Endothelial cell of umbilical vein (primary cell): Measurements from ENCODE around the gene MED27. TPM values are rescaled to one million over a fixed set of nuclear protein-coding genes. Genes with fewer than 3 reads are reported as not detected.

Experiments used
- BruUV-seq: library from RNA; stranded (reverse); fragments of 400-500 nt; replicated peaks from 2 replicates; lab custom pipeline; 2021; lab: Mats Ljungman, UMichigan
- CTCF ChIA-PET: fragments of 300-600, 350-600 bp; sonication (Branson Sonifier 250); formaldehyde crosslinking; loops from one replicate; lab custom pipeline; 2021; ENCODE audit warnings: antibody characterized with exemption, inconsistent platforms; lab: Charles Lee
- POLR2A ChIA-PET: fragments of 300-600, 350-600 bp; sonication (Branson Sonifier 250); formaldehyde crosslinking; loops from one replicate; lab custom pipeline; 2021; ENCODE audit warnings: antibody characterized with exemption, inconsistent platforms; lab: Charles Lee
- DNase-seq: peaks from one replicate; pipeline ENCODE4 v3.0.0-alpha.2; 2011; ENCODE audit warnings: low read depth, low spot score
- FAIRE-seq: peaks from 2 replicates; lab custom pipeline; 2011; peaks lifted over from hg19 to GRCh38; lab: Jason Lieb, UNC
- H2AFZ ChIP-seq: 2 replicates; pipeline ENCODE4 v1.6.0; 2012; ENCODE audit warnings: low read depth, low read length, control low read depth, inconsistent platforms
- H3K27ac ChIP-seq: 2 replicates; pipeline ENCODE4 v1.5.1; 2011; ENCODE audit warnings: low read depth, mild to moderate bottlenecking, control low read depth, low read length, moderate library complexity; ENCODE audit not compliant: insufficient read depth
- H3K27me3 ChIP-seq, 2 experiments: 2 replicates each; pipeline versions ENCODE4 v1.6.0 to v1.6.1; 2011; ENCODE audit warnings: low read length in 2 of 2, mixed read lengths in 1 of 2; ENCODE audit not compliant: control insufficient read depth in 2 of 2, insufficient read depth in 2 of 2
- H3K36me3 ChIP-seq, 2 experiments: 2 replicates in 1 of 2; 3 replicates in 1 of 2; pipeline ENCODE4 v1.5.1; 2011; ENCODE audit warnings: low read length in 2 of 2, mild to moderate bottlenecking in 1 of 2, moderate library complexity in 1 of 2; ENCODE audit not compliant: control insufficient read depth in 2 of 2, insufficient read depth in 2 of 2; ENCODE audit errors: extremely low read depth in 1 of 2
- H3K4me1 ChIP-seq: 3 replicates; pipeline ENCODE4 v1.5.1; 2011; ENCODE audit warnings: mild to moderate bottlenecking, low read length; ENCODE audit not compliant: control insufficient read depth, insufficient read depth; ENCODE audit errors: extremely low read depth
- H3K4me2 ChIP-seq: 2 replicates; pipeline ENCODE4 v1.6.1; 2011; ENCODE audit warnings: low read length, control low read depth, mixed read lengths; ENCODE audit not compliant: insufficient read depth
- H3K4me3 ChIP-seq, 3 experiments: fragments of 200-600 bp in 1 of 3; sonication (generic), shearing (Covaris generic) in 1 of 3; replicated peaks in 1 of 3; 2 replicates each; pipeline ENCODE4 v1.5.1; 2011 to 2016; ENCODE audit warnings: control low read depth in 3 of 3, low read length in 3 of 3, mild to moderate bottlenecking in 2 of 3, inconsistent platforms in 1 of 3, low read depth in 1 of 3, moderate library complexity in 1 of 3; ENCODE audit not compliant: insufficient read depth in 1 of 3
- H3K79me2 ChIP-seq: 2 replicates; pipeline ENCODE4 v1.6.0; 2012; ENCODE audit warnings: low read length, inconsistent platforms; ENCODE audit not compliant: control insufficient read depth, insufficient read depth
- H3K9ac ChIP-seq: replicated peaks from 2 replicates; pipeline ENCODE3; 2011; ENCODE audit warnings: low read length, control low read depth; ENCODE audit not compliant: insufficient read depth; ENCODE audit errors: extremely low read depth
- H3K9me1 ChIP-seq: replicated peaks from 3 replicates; pipeline ENCODE4 v1.6.0; 2011; ENCODE audit warnings: mild to moderate bottlenecking, low read length; ENCODE audit not compliant: control insufficient read depth, insufficient read depth; ENCODE audit errors: extremely low read depth
- H3K9me3 ChIP-seq: replicated peaks from 2 replicates; pipeline ENCODE4 v1.5.1; 2012; ENCODE audit warnings: low read length, inconsistent platforms; ENCODE audit not compliant: control insufficient read depth, insufficient read depth
- H4K20me1 ChIP-seq: replicated peaks from 2 replicates; pipeline ENCODE3; 2011; ENCODE audit warnings: mild to moderate bottlenecking, low read length; ENCODE audit not compliant: control insufficient read depth, insufficient read depth; ENCODE audit errors: extremely low read depth
- EZH2 ChIP-seq: IDR thresholded peaks from 2 replicates; pipeline ENCODE4 v1.6.1; 2012; ENCODE audit warnings: borderline replicate concordance, low read depth, mild to moderate bottlenecking, moderate library complexity, low read length, inconsistent platforms; ENCODE audit not compliant: severe bottlenecking
- FOS ChIP-seq: IDR thresholded peaks from 2 replicates; pipeline ENCODE4 v1.6.1; 2011; ENCODE audit warnings: mild to moderate bottlenecking, low read length, moderate library complexity, borderline replicate concordance; ENCODE audit not compliant: insufficient read depth
- GATA2 ChIP-seq: IDR thresholded peaks from 2 replicates; pipeline ENCODE4 v1.7.0; 2011; ENCODE audit warnings: low read depth, mild to moderate bottlenecking, moderate library complexity, mixed read lengths, low read length; ENCODE audit not compliant: insufficient read length, insufficient read depth
- JUN ChIP-seq: IDR thresholded peaks from 2 replicates; pipeline ENCODE4 v1.6.1; 2011; ENCODE audit warnings: borderline replicate concordance, low read depth; ENCODE audit not compliant: insufficient read length, insufficient read depth
- MYC ChIP-seq: IDR thresholded peaks from one replicate; pipeline ENCODE4 v1.6.1; 2011; ENCODE audit warnings: mild to moderate bottlenecking, low read depth, low read length
- POLR2A ChIP-seq: IDR thresholded peaks from 2 replicates; pipeline ENCODE4 v1.6.1; 2012; ENCODE audit warnings: low read depth, mild to moderate bottlenecking, control low read depth, low read length
- POLR2AphosphoS5 ChIP-seq: IDR thresholded peaks from 2 replicates; pipeline ENCODE4 v1.6.1; 2012; ENCODE audit warnings: low read depth, mild to moderate bottlenecking, control low read depth, low read length, moderate library complexity; ENCODE audit not compliant: insufficient read depth
- dilution Hi-C: fragments of 300-500 bp; cut with MboI; formaldehyde crosslinking; loops from one replicate; pipeline ENCODE4 v1.15.0; 2019; ENCODE audit warnings: low sequenced_read_pairs; ENCODE audit not compliant: extremely low pct_ligation_motif_present
- intact Hi-C: fragments of 100-400 bp; cut with micrococcal nuclease; formaldehyde crosslinking; loops from one replicate; pipeline ENCODE4 v1.10.0; 2022
- polyA plus RNA-seq, 4 experiments: library from polyadenylated mRNA; depleted of rRNA in 3 of 4; stranded (reverse) in 3 of 4; unstranded in 1 of 4; fragments of >200 nt; gene quantifications; 2 replicates each; pipeline versions ENCODE4 v1.2.1 to v1.2.3, GENCODE V29; 2011 to 2012; ENCODE audit warnings: missing spikeins in 1 of 4
- total RNA-seq: library from RNA; stranded (reverse); gene quantifications from 2 replicates; pipeline ENCODE4 v1.2.3, GENCODE V29; 2021
- TF ChIP-seq, protein P1 (sequence below): IDR thresholded peaks from 2 replicates; pipeline ENCODE4 v1.6.1; 2011; ENCODE audit not compliant: insufficient read depth, insufficient read length
- TF ChIP-seq, protein P2 (sequence below), 2 donors: IDR thresholded peaks; 1 replicate in 1 of 2; 2 replicates in 1 of 2; pipeline ENCODE4 v1.5.1; 2011; ENCODE audit warnings: low read length in 2 of 2, mild to moderate bottlenecking in 2 of 2, moderate library complexity in 2 of 2, control low read depth in 1 of 2, inconsistent platforms in 1 of 2, low read depth in 1 of 2; ENCODE audit not compliant: insufficient read depth in 1 of 2; ENCODE audit errors: extremely low read depth in 1 of 2

Gene MED27
- total and polyA plus RNA-seq, 2 donors (not counting 3 experiments of a cell fraction or from before 2014, with no cell fraction given): 27.9 to 47.8 TPM

DNA sequence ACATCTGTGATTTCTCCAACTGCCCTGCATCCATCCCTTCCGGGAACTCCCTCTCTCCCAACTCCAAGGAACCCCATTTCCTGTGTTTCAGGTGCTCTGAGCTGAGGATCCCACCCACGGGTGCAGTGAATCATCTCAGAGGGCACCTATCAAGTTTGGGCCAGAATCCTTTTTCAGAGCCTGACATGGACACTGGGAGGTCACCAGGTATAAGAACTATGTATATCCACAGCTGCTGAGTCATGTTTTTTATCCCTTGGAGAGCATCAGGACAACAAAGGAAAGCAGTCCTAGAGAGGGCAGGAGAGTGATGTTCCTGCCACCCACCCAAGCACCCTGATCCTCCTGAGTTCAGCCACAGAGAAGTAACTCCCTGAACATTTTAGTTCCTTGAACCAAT, 3.8 kb downstream of the MED27 start:
- dilution Hi-C loops: no loop called here
- no peak overlapping the region for H3K4me2 ChIP-seq
- no peaks in the 10 kb centered on the region for H3K9me1 ChIP-seq
- DNase-seq (no peak), FAIRE-seq (no peak)
- H3K36me3 ChIP-seq: no peaks in the 10 kb centered on the region
- no peaks in the 10 kb centered on the region for H4K20me1 ChIP-seq
- no peak overlapping the region for H3K4me3 ChIP-seq
- POLR2A ChIA-PET: no interaction called here
- no TSS peak for BruUV-seq
- peaks cover 51% of the 10 kb centered on the region for H3K79me2 ChIP-seq
- no peaks in the 10 kb centered on the region for H3K27me3 ChIP-seq
- no peak overlapping the region for H2AFZ ChIP-seq
- H3K9ac ChIP-seq: no peak overlapping the region
- no peak for TF ChIP-seq JUN
- TF ChIP-seq FOS: no peak
- TF ChIP-seq MYC: no peak
- intact Hi-C loops: no loop called here
- no peak overlapping the region for H3K27ac ChIP-seq
- H3K4me1 ChIP-seq: peaks cover 11% of the 10 kb centered on the region
- CTCF ChIA-PET: no interaction called here
- no peaks in the 10 kb centered on the region for H3K9me3 ChIP-seq

DNA sequence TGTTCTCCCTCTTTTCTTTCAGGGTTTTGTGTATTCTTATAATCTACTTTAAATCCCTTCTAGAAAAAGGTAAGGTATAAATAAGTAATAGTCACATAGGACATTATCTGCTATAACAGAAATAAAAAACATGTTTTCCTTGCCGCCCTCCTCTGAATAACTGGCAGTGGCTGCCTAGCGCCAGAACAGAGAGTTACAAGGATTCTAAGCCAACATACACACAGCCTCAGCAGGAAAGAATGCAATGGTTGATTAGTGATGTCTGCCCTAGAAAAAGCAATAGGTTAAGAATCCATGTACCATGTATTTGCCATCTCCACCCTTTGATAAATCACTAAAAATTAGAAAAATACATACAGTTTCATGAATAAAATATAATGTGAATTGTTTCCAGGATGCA, 4.9 kb downstream of the MED27 start:
- FAIRE-seq: no peak

More for the DNA sequence above, 4.9 kb downstream of the MED27 start:
- Histone ChIP-seq H3K79me2 (peaks cover 51% of the 10 kb centered on the region), H3K4me3 (no peak overlapping the region), H3K4me2 (no peak overlapping the region), H3K9ac (no peak overlapping the region), H3K27ac (no peak overlapping the region), H4K20me1 (no peaks in the 10 kb centered on the region), H3K9me1 (no peaks in the 10 kb centered on the region), H3K4me1 (peaks cover 11% of the 10 kb centered on the region), H3K36me3 (no peaks in the 10 kb centered on the region), H2AFZ (no peak overlapping the region), H3K27me3 (no peaks in the 10 kb centered on the region), H3K9me3 (no peaks in the 10 kb centered on the region)
- TF ChIP-seq, protein P1, sequence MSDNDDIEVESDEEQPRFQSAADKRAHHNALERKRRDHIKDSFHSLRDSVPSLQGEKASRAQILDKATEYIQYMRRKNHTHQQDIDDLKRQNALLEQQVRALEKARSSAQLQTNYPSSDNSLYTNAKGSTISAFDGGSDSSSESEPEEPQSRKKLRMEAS: no peak
- no peak for TF ChIP-seq POLR2AphosphoS5
- no peak for TF ChIP-seq JUN
- TF ChIP-seq POLR2A: no peak
- no peak for TF ChIP-seq FOS
- no peak for TF ChIP-seq EZH2
- TF ChIP-seq MYC: no peak
- TF ChIP-seq, protein P2, sequence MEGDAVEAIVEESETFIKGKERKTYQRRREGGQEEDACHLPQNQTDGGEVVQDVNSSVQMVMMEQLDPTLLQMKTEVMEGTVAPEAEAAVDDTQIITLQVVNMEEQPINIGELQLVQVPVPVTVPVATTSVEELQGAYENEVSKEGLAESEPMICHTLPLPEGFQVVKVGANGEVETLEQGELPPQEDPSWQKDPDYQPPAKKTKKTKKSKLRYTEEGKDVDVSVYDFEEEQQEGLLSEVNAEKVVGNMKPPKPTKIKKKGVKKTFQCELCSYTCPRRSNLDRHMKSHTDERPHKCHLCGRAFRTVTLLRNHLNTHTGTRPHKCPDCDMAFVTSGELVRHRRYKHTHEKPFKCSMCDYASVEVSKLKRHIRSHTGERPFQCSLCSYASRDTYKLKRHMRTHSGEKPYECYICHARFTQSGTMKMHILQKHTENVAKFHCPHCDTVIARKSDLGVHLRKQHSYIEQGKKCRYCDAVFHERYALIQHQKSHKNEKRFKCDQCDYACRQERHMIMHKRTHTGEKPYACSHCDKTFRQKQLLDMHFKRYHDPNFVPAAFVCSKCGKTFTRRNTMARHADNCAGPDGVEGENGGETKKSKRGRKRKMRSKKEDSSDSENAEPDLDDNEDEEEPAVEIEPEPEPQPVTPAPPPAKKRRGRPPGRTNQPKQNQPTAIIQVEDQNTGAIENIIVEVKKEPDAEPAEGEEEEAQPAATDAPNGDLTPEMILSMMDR (IDR thresholded peaks at IDR 0.05; ENCODE audit: extremely low read depth in 1 of 2, insufficient read depth in 1 of 2, low read depth in 1 of 2, low read length in 2 of 2): no peak
- no peak for TF ChIP-seq GATA2
- intact Hi-C loops: no loop called here
- dilution Hi-C loops: no loop called here
- BruUV-seq: no TSS peak
- CTCF ChIA-PET: no interaction called here
- POLR2A ChIA-PET: no interaction called here
- DNase-seq: peak; percentile 14
